ENCODE measurements around the gene RRAGB.

RRAGB gene

DNA sequence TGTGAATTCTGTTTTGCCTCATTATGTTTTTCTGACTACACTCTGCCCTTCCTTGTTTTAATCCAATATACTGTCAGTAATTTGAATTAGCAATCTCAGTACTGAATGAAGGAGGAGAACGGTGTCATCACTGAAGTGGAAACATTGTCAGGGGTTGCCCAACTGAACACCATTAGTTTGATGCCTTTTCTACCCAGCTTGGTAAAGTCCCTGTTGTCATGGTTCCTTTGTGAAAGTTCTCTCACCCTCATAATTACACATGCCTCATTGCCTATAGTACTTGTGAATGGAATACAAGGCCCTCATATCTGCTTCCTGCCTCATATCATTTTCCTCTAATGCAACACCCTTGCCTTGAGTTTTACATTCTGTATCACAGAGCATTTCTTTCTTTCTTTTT, 76.9 kb downstream of the RRAGB start:
- peak; percentile 12 for DNase-seq (ENCODE audit: extremely low spot score)
- POLR2A ChIA-PET = no interaction called here
- no peak for TF ChIP-seq CTCF (IDR thresholded peaks at IDR 0.05; ENCODE audit: control extremely low read depth, extremely low read depth, low read depth, missing control alignments)
- CTCF ChIA-PET = no interaction called here

DNA sequence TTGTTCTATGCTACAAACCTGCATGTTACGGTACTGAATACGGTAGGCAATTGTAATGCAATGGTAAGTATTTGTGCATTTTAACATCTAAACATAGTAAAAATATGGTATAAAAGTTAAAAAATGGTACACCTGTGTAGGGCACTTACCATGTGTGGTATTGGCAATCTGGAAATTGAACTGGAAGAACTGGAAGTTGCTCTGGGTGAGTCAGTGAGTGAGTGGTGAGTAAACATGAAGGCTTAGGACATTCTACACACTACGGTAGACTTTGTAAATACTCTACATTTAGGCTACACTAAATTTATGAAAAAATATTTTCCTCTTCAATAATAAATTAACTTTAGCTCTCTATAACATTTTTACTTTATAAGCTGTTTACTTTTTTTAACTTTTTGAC, 78.9 kb downstream of the RRAGB start:
- DNase-seq (ENCODE audit: extremely low spot score) = no peak
- ChIA-PET POLR2A (no interaction called here), CTCF (interaction anchor here (0.8 to 1.5 kb wide), 2 partner anchors 18 to 79 kb away, joined by 3 read pairs; partner anchors contain the start of gene RRAGB)
- no peak for TF ChIP-seq CTCF (IDR thresholded peaks at IDR 0.05; ENCODE audit: control extremely low read depth, extremely low read depth, low read depth, missing control alignments)

- no peak for TF ChIP-seq CTCF (IDR thresholded peaks at IDR 0.05; ENCODE audit: control extremely low read depth, extremely low read depth, low read depth, missing control alignments)
- CTCF ChIA-PET = no interaction called here
- DNase-seq (ENCODE audit: extremely low spot score) = no peak
- POLR2A ChIA-PET = no interaction called here
Observed at GRCh38 chrX:55801811-55802210, 84.3 kb downstream of the RRAGB start.

Data from GM10248 (cell line).